ENCODE data around the gene KLHL12.

KLHL12 gene

DNA sequence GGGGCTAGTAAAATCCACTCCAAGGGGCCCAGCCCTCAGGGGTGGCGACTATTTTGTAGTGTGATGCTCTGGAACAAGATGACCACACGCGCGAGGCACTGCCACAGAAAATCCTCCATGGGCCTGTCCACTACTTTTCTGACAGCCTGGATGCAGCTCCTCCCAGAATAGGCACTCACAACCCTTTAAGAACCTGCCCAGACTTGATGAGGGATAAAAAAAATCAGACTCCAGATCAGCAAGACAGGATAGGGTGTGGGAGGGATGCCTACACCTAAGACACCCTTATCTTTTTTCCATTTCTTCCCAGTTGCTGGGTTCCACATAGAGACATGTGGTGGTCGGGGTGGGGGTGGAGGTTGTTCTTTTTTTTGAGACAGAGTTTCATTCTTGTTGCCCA, 82.8 kb downstream of the KLHL12 start:
- FAIRE-seq, result no peak
- no peak for DNase-seq (ENCODE audit: low spot score)

DNA sequence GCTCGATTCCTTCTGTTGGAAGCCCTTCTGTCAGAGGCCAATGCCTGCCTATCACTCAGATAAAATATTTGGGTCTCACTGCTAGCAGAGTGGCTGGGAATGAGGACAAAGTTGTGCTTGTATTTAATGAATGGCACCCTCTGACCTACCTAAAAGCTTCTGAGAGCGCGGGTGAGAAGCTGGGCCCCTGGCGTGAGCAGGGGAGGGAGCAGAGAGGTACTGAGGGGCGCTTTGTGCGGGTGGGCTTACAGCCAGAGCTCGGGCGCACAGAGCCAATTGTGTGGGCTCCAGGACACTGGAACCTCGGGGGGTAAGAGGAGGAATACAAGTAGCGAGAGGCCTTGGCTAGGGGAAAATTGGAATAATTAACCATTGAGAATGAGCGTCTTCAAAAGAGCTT, 84.0 kb downstream of the KLHL12 start:
- FAIRE-seq (no peak), DNase-seq (ENCODE audit: low spot score) (no peak)
